Pancreas (tissue), 10 donors: ENCODE data around the gene AIDA. TPM values are rescaled to one million over a fixed set of nuclear protein-coding genes. Genes with fewer than 3 reads are reported as not detected.
A peak's percentile ranks its signal among the peaks of the same experiment; 100 is the strongest.

ENCODE experiments used
- ATAC-seq, 4 donors: fragments of 200-7000 bp; cut with Tn5 transposase; one replicate each; pipeline versions ENCODE4 v1.8.0 to v1.9.1; 2020; ENCODE audit warnings: mild to moderate bottlenecking in 4 of 4, moderate library complexity in 4 of 4
- DNase-seq, 6 donors: peaks; one replicate each; pipeline ENCODE4 v3.0.0-alpha.2; 2020
- FAIRE-seq: peaks from 2 replicates; lab custom pipeline; 2012; peaks lifted over from hg19 to GRCh38; lab: Jason Lieb, UNC
- H3K27ac ChIP-seq, 4 donors: fragments of 200-600 bp; sonication (generic); 1 replicate in 3 of 4; 2 replicates in 1 of 4; pipeline versions ENCODE4 v1.5.0 to v1.8.0; 2020
- H3K27me3 ChIP-seq, 4 donors: fragments of 200-600 bp; one replicate each; pipeline ENCODE4 v1.8.0; 2021
- H3K36me3 ChIP-seq, 3 donors: fragments of 200-600 bp; sonication (generic) in 1 of 3; one replicate each; pipeline versions ENCODE4 v1.5.0 to v1.8.0; 2020 to 2021
- H3K4me1 ChIP-seq, 3 donors: fragments of 200-600 bp; one replicate each; pipeline ENCODE4 v1.8.0; 2021
- H3K4me3 ChIP-seq, 4 donors: fragments of 200-600 bp; sonication (generic) in 2 of 4; one replicate each; pipeline versions ENCODE4 v1.5.0 to v1.8.0; 2020 to 2021
- H3K9me3 ChIP-seq, 4 donors: fragments of 200-600 bp; one replicate each; pipeline ENCODE4 v1.8.0; 2021
- CTCF ChIP-seq, 4 donors: fragments of 200-600 bp; sonication (generic) in 3 of 4; IDR thresholded peaks; one replicate each; pipeline versions ENCODE4 v1.5.0 to v1.8.0; 2021; ENCODE audit warnings: antibody characterized with exemption in 4 of 4
- WGBS, 2 donors: extraction: QIAGEN DNeasy Blood & Tissue Kit; methylation state at CpG; one replicate each; pipeline ENCODE4 v1.1.7; 2013; 5-methylcytosine and 5-hydroxymethylcytosine counted together
- intact Hi-C, 3 donors: fragments of 100-400 bp; cut with DNase I; formaldehyde crosslinking; loops; one replicate each; pipeline versions ENCODE4 v1.11.1 to v1.14.2; 2022
- polyA plus RNA-seq, 2 donors: library from polyadenylated mRNA; stranded (reverse); fragments of 200-250 nt; gene quantifications; one replicate each; pipeline ENCODE4 v1.2.3, GENCODE V29; 2013
- total RNA-seq, 6 donors: library from RNA; stranded (reverse); fragmentation: NEBNext Ultra II Directional in 4 of 6; extraction: Animal tissue kit (Norgen Biotek cat#: 25700) in 4 of 6; gene quantifications; one replicate each; pipeline versions ENCODE4 v1.2.1 to v1.2.4, GENCODE V29; 2021 to 2023
- donor health status: healthy with polysubstance abuse.
- donor health status: DM: no; HTN: no; CAD: no; lungs with moderate emphysema.
- donor health status: DM: no; HTN: no; CAD: no.
- donor health status: control.
- donor health status: control.
- donor health status: Bipolar disorder and iron deficiency.
- donor health status: DM: yes; HTN: yes; CAD: no.
- donor health status: DM: no; HTN: no; CAD: no.
- donor health status: DM: no; HTN: no; CAD: no.
- donor health status: DM: yes; HTN: yes; CAD: no.

AIDA gene
- total and polyA plus RNA-seq, 8 donors = 20.1 to 41.9 (median 26.0) TPM

- TF ChIP-seq CTCF (IDR thresholded peaks at IDR 0.05) = no peak
- Histone ChIP-seq H3K4me3 (no peak overlapping the region), H3K9me3 (no peaks in the 10 kb centered on the region), H3K36me3 (peaks cover 0 to 26% (median 0%) of the 10 kb centered on the region in 3 donors), H3K27ac (no peak overlapping the region), H3K4me1 (peaks cover 0 to 11% (median 0%) of the 10 kb centered on the region in 3 donors), H3K27me3 (no peaks in the 10 kb centered on the region)
- intact Hi-C loops = no loop called here
- DNase-seq (no peak), ATAC-seq (no peak), FAIRE-seq (no peak)
Observed at GRCh38 chr1:222623458-222623857, 88.8 kb downstream of the AIDA start.

GRCh38 chr1:222622765-222623164 lies 89.5 kb downstream of the AIDA start:
- no peak for ATAC-seq

GRCh38 chr1:222620566-222620965 lies 91.7 kb downstream of the AIDA start:
- intact Hi-C loops = no loop called here
- no peaks in the 10 kb centered on the region for H3K27me3 ChIP-seq
- H3K9me3 ChIP-seq = no peaks in the 10 kb centered on the region
- peaks cover 0 to 11% (median 0%) of the 10 kb centered on the region in 3 donors for H3K36me3 ChIP-seq
- no peak overlapping the region for H3K27ac ChIP-seq
- WGBS, 2 donors = 56 to 60% methylated on average over 2 of the region's 2 CpGs
- DNase-seq (no peak), FAIRE-seq (no peak), ATAC-seq (no peak)
- H3K4me3 ChIP-seq = no peak overlapping the region
- TF ChIP-seq CTCF (IDR thresholded peaks at IDR 0.05) = no peak
- peaks cover 0 to 17% (median 5%) of the 10 kb centered on the region in 3 donors for H3K4me1 ChIP-seq

More at GRCh38 chr1:222622765-222623164, 89.5 kb downstream of the AIDA start:
- Histone ChIP-seq H3K27ac (no peak overlapping the region), H3K36me3 (peaks cover 0 to 19% (median 0%) of the 10 kb centered on the region in 3 donors), H3K4me1 (peaks cover 0 to 11% (median 0%) of the 10 kb centered on the region in 3 donors), H3K27me3 (no peaks in the 10 kb centered on the region), H3K4me3 (no peak overlapping the region), H3K9me3 (no peaks in the 10 kb centered on the region)
- intact Hi-C loops = no loop called here
- 58 to 59% methylated on average over 5 of the region's 5 CpGs for WGBS, 2 donors
- no peak for FAIRE-seq
- TF ChIP-seq CTCF (IDR thresholded peaks at IDR 0.05) = no peak
- no peak for DNase-seq

GRCh38 chr1:222618880-222619596 lies 93.3 kb downstream of the AIDA start:
- H3K27ac ChIP-seq = peak overlapping the region in 1 of 4 donors; percentile 71
- H3K36me3 ChIP-seq = peaks cover 0 to 5% (median 0%) of the 10 kb centered on the region in 3 donors
- ATAC-seq = peak in 3 of 4 donors; percentile 21 to 35 (median 28)

More at GRCh38 chr1:222618880-222619596, 93.3 kb downstream of the AIDA start:
- TF ChIP-seq CTCF (IDR thresholded peaks at IDR 0.05) = no peak
- intact Hi-C loops = no loop called here
- FAIRE-seq (no peak), DNase-seq (peak; percentile 18 to 66 (median 35))
- 9 to 10% methylated on average over 20 of the region's 20 CpGs for WGBS, 2 donors
- H3K4me1 ChIP-seq = peaks cover 0 to 17% (median 5%) of the 10 kb centered on the region in 3 donors
- no peaks in the 10 kb centered on the region for H3K27me3 ChIP-seq
- H3K9me3 ChIP-seq = no peaks in the 10 kb centered on the region
- peak overlapping the region; percentile 87 to 94 (median 91) for H3K4me3 ChIP-seq

Other genes with a start within 250 kb of the AIDA start
- under 1 TPM in 3 of 6 donors, not detected in 3; 0.06 to 0.46 (median 0.28) TPM for gene HHIPL2, start 164.4 kb downstream of the AIDA start, total RNA-seq
- 1 to 10 TPM in 1 of 2 donors, under 1 TPM in 1; 0.46 to 1.3 TPM for gene HHIPL2, start 164.4 kb downstream of the AIDA start, polyA plus RNA-seq
- gene TAF1A, start 122.6 kb downstream of the AIDA start, total RNA-seq = 1 to 10 TPM; 1.6 to 4.1 (median 2.5) TPM
- gene TAF1A, start 122.6 kb downstream of the AIDA start, polyA plus RNA-seq = 1 to 10 TPM; 1.4 to 1.9 TPM
- 10 to 100 TPM; 40.7 to 59.7 (median 52.3) TPM for gene MIA3, start 94.4 kb downstream of the AIDA start, total RNA-seq
- gene MIA3, start 94.4 kb downstream of the AIDA start, polyA plus RNA-seq = 10 to 100 TPM; 26.9 to 29.8 TPM
- 10 to 100 TPM; 13.6 to 30.5 (median 16.2) TPM for gene BROX, start 73 bp upstream of the AIDA start, total RNA-seq
- 10 to 100 TPM in 1 of 2 donors, 1 to 10 TPM in 1; 9.8 to 10.8 TPM for gene BROX, start 73 bp upstream of the AIDA start, polyA plus RNA-seq
- under 1 TPM in 5 of 6 donors, not detected in 1; 0.20 to 0.66 (median 0.32) TPM for gene FAM177B, start 24.7 kb upstream of the AIDA start, total RNA-seq
- under 1 TPM; 0.16 to 0.42 TPM for gene FAM177B, start 24.7 kb upstream of the AIDA start, polyA plus RNA-seq
- 1 to 10 TPM; 1.9 to 6.2 (median 3.3) TPM for gene DISP1, start 102.5 kb upstream of the AIDA start, total RNA-seq
- 1 to 10 TPM; 2.0 to 3.3 TPM for gene DISP1, start 102.5 kb upstream of the AIDA start, polyA plus RNA-seq